ENCODE results near the gene DDAH2. TPM values are rescaled to one million over a fixed set of nuclear protein-coding genes. Genes with fewer than 3 reads are reported as not detected.

Gene DDAH2
- total RNA-seq, 2 donors from 2014 or later, result 136 TPM

GRCh38 chr6:31749301-31750036 lies 20.4 kb upstream of the DDAH2 start:
- Histone ChIP-seq H3K4me3 (no peak overlapping the region), H3K27ac (no peak overlapping the region), H3K36me3 (no peaks in the 10 kb centered on the region), H3K4me1 (ENCODE audit: control insufficient read depth in 1 of 2, low read depth in 2 of 2) (no peaks in the 10 kb centered on the region), H3K27me3 (replicated peaks; ENCODE audit: insufficient read depth) (no peaks in the 10 kb centered on the region), H3K9me3 (no peaks in the 10 kb centered on the region)
- DNase-seq (ENCODE audit: low spot score) (no peak), ATAC-seq (ENCODE audit: insufficient number of reproducible peaks, low FRiP score, low read depth) (no peak)
- no peak for TF ChIP-seq CTCF (IDR thresholded peaks at IDR 0.05)

- ATAC-seq (ENCODE audit: insufficient number of reproducible peaks, low FRiP score, low read depth), result no peak
- no peak for DNase-seq (ENCODE audit: low spot score)
- Histone ChIP-seq H3K27me3 (replicated peaks; ENCODE audit: insufficient read depth) (no peaks in the 10 kb centered on the region), H3K4me1 (ENCODE audit: control insufficient read depth in 1 of 2, low read depth in 2 of 2) (peaks cover 1 to 9% of the 10 kb centered on the region in 2 donors), H3K4me3 (no peak overlapping the region), H3K36me3 (no peaks in the 10 kb centered on the region), H3K27ac (no peak overlapping the region), H3K9me3 (no peaks in the 10 kb centered on the region)
- TF ChIP-seq CTCF (IDR thresholded peaks at IDR 0.05), result no peak
These were observed 15.3 kb upstream of the DDAH2 start for GRCh38 chr6:31744422-31744821.

GRCh38 chr6:31742894-31743293 lies 13.8 kb upstream of the DDAH2 start:
- no peak for TF ChIP-seq CTCF (IDR thresholded peaks at IDR 0.05)
- Histone ChIP-seq H3K4me1 (ENCODE audit: control insufficient read depth in 1 of 2, low read depth in 2 of 2) (peaks cover 7 to 20% of the 10 kb centered on the region in 2 donors), H3K36me3 (no peaks in the 10 kb centered on the region), H3K27me3 (replicated peaks; ENCODE audit: insufficient read depth) (no peaks in the 10 kb centered on the region), H3K4me3 (no peak overlapping the region), H3K27ac (no peak overlapping the region), H3K9me3 (no peaks in the 10 kb centered on the region)
- ATAC-seq (ENCODE audit: insufficient number of reproducible peaks, low FRiP score, low read depth) (no peak), DNase-seq (ENCODE audit: low spot score) (no peak)

- Histone ChIP-seq H3K36me3 (no peaks in the 10 kb centered on the region), H3K9me3 (no peaks in the 10 kb centered on the region), H3K4me1 (ENCODE audit: control insufficient read depth in 1 of 2, low read depth in 2 of 2) (peaks cover 9 to 24% of the 10 kb centered on the region in 2 donors), H3K27ac (no peak overlapping the region), H3K27me3 (replicated peaks; ENCODE audit: insufficient read depth) (no peaks in the 10 kb centered on the region), H3K4me3 (no peak overlapping the region)
- ATAC-seq (ENCODE audit: insufficient number of reproducible peaks, low FRiP score, low read depth), result no peak
- DNase-seq (ENCODE audit: low spot score), result no peak
- TF ChIP-seq CTCF (IDR thresholded peaks at IDR 0.05), result no peak
These were observed 12.7 kb upstream of the DDAH2 start for GRCh38 chr6:31741815-31742214.

GRCh38 chr6:31740397-31741223 lies 11.5 kb upstream of the DDAH2 start:
- Histone ChIP-seq H3K27me3 (replicated peaks; ENCODE audit: insufficient read depth) (no peaks in the 10 kb centered on the region), H3K36me3 (no peaks in the 10 kb centered on the region), H3K27ac (no peak overlapping the region), H3K9me3 (no peaks in the 10 kb centered on the region), H3K4me3 (peak overlapping the region; percentile 94), H3K4me1 (ENCODE audit: control insufficient read depth in 1 of 2, low read depth in 2 of 2) (peaks cover 12 to 28% of the 10 kb centered on the region in 2 donors)
- ATAC-seq (ENCODE audit: insufficient number of reproducible peaks, low FRiP score, low read depth) (no peak), DNase-seq (ENCODE audit: low spot score) (no peak)
- TF ChIP-seq CTCF (IDR thresholded peaks at IDR 0.05), result no peak
